Inflammatory macrophage treated with lipopolysaccharide for 4 hours (primary cell): ENCODE results near the gene PLRG1.

Source experiments
- DNase-seq: peaks from one replicate; pipeline ENCODE4 v3.0.0-alpha.2; 2020

Gene PLRG1

DNA sequence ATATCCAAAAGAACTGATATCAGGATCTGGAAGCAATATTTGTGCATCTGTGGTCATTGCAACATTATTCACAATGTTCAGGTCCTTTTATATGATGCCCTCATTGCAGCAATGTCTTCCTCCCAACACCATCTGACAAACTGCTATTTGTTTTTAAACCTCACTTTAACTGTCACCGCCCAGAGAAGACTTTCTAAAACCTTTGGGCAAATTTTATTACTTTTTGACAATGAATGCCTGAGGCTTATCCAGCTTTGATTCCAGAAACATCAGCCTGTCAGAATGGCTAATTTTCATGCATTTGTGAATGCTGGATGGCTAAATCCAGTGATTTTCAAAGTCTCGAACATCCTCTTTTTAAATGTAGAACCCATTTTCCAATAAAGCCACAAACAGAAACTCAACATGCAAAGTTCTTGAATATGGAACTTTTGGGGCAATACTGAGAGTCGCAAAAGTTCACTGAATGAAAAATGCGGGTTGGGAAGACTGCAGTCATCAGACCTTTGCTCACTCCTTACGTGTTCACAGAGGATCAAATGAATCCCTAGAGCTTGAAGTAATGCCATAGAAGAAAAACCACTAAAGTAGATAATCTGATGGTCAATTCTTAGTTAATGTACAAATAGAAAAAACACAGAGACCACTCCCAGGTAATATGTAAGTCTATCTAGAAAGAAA, 23.1 kb upstream of the PLRG1 start:
- DNase-seq = no peak

DNA sequence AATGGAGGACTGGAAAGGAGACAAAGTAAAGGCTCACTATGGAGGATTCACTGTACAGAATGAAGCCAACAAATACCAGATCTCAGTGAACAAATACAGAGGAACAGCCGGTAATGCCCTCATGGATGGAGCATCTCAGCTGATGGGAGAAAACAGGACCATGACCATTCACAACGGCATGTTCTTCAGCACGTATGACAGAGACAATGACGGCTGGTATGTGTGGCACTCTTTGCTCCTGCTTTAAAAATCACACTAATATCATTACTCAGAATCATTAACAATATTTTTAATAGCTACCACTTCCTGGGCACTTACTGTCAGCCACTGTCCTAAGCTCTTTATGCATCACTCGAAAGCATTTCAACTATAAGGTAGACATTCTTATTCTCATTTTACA, 19.4 kb upstream of the PLRG1 start:
- no peak for DNase-seq

DNA sequence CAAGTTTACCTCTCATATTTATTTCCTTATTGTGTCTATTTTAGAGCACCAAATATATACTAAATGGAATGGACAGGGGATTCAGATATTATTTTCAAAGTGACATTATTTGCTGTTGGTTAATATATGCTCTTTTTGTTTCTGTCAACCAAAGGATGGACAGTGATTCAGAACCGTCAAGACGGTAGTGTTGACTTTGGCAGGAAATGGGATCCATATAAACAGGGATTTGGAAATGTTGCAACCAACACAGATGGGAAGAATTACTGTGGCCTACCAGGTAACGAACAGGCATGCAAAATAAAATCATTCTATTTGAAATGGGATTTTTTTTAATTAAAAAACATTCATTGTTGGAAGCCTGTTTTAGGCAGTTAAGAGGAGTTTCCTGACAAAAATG, 18.8 kb upstream of the PLRG1 start:
- DNase-seq = no peak

DNA sequence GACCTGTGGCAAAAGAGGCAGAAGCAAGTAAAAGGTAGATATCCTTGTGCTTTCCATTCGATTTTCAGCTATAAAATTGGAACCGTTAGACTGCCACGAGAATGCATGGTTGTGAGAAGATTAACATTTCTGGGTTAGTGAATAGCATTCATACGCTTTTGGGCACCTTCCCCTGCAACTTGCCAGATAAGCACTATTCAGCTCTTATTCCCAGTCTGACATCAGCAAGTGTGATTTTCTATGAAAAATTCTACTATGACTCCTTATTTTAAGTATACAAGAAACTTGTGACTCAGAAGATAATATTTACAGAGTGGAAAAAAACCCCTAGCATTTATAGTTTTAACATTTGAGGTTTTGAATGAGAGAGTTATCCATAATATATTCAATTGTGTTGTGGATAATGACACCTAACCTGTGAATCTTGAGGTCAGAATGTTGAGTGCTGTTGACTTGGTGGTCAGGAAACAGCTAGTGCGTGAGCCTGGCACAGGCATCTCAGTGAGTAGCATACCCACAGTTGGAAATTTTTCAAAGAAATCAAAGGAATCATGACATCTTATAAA, 16.5 kb upstream of the PLRG1 start:
- DNase-seq = no peak

DNA sequence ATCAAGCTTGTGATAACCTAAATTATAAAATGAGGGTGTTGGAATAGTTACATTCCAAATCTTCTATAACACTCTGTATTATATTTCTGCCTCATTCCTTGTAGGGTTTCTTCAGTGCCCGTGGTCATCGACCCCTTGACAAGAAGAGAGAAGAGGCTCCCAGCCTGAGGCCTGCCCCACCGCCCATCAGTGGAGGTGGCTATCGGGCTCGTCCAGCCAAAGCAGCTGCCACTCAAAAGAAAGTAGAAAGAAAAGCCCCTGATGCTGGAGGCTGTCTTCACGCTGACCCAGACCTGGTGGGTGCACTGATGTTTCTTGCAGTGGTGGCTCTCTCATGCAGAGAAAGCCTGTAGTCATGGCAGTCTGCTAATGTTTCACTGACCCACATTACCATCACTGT, 15.5 kb upstream of the PLRG1 start:
- DNase-seq = no peak

DNA sequence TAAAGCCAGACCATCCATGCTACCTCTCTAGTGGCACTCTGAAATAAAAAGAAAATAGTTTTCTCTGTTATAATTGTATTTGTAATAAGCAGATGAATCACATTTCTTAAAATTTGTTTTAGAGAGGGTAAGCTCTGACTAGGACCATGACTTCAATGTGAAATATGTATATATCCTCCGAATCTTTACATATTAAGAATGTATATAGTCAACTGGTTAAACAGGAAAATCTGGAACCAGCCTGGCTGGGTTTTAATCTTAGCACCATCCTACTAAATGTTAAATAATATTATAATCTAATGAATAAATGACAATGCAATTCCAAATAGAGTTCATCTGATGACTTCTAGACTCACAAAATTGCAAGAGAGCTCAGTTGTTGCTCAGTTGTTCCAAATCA, 14.1 kb upstream of the PLRG1 start:
- no peak for DNase-seq

DNA sequence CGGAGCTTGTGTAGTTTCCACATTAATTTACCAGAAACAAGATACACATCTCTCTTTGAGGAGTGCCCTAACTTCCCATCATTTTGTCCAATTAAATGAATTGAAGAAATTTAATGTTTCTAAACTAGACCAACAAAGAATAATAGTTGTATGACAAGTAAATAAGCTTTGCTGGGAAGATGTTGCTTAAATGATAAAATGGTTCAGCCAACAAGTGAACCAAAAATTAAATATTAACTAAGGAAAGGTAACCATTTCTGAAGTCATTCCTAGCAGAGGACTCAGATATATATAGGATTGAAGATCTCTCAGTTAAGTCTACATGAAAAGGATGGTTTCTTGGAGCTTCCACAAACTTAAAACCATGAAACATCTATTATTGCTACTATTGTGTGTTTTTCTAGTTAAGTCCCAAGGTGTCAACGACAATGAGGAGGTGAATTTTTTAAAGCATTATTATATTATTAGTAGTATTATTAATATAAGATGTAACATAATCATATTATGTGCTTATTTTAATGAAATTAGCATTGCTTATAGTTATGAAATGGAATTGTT, 12.6 kb upstream of the PLRG1 start, which contains the start of gene FGB:
Gene FGB (plus strand): TSS at position 315 of the 558 bp plus-strand sequence. CDS start 8 bp downstream, at position 323.
- DNase-seq = no peak

DNA sequence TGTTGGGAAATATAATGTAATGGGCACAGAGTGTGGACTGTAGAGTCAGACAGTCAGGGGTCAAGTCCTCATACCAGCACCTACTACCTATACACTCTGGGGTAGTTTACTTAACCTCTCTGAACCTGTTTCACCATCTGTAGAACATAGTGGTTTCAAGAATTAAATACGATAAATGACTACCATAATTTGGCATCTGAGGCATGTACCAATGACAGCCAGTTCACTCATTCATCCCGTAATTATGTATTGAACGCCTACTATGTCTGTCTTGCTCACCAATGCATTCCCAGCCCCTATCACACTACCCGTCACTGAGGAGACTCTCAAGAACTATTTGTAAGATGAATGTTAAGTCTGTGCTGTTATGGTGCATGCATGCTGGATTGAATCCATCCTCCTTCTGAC, 10.6 kb upstream of the PLRG1 start:
- no peak for DNase-seq

DNA sequence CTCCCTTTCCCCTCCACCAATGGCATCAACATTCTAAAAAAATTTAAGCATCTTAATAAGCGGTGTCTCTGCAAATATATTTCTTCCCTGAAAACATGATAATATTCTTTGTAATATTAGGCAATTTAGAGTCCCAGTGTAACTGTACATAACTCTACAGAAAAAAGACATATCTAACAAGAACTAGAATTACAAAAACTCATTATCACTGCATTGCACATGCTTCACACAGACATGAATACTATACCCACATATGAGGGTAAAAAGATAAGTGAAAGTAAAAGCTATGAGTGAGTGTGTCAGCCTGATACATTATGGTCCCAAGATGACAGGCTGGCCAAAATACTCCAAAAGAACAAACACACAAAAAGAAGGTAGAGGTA, 10.2 kb upstream of the PLRG1 start:
- no peak for DNase-seq

DNA sequence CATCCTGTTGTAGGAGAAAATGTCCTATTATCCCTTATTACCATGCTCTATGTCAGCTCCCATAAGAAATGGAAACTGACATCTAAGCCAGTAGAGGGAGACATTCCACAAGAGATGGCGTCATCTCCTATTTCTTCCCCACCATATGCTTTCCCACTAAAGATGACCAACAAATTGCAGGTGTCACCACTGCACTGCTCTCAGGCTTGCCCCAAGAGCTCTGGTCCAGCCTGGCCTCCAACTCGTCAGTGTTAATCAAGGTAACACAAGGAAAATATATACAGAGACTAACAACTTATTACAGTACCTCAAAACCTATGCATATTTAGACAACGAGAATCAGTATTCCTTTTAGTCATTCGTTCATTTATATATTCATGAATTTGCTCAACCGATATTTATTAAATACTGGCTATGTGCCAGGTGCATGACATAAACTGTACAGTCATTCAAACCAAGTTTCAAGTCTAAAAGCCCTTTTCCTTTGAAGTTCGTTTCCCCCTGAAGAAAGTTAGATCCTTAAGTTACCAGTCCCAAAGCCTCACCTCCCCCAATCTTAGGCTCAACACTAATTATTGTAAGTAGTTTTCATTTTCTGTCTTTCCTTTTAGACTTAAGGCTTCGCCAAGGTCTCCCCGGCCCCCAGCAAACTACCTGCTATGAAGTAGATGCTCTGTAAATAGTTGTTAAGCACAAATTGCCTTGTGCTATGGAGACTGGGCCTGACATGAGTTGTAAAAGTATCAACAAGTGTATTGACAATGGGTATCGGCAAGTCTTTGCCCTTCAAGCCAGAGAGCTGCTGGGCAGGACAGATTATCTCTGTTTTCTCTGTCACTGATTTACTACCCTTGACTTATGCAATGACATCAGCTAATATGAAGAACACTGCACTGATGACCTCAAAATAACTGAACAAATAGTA, 9.6 kb upstream of the PLRG1 start:
- DNase-seq = peak; percentile 33

DNA sequence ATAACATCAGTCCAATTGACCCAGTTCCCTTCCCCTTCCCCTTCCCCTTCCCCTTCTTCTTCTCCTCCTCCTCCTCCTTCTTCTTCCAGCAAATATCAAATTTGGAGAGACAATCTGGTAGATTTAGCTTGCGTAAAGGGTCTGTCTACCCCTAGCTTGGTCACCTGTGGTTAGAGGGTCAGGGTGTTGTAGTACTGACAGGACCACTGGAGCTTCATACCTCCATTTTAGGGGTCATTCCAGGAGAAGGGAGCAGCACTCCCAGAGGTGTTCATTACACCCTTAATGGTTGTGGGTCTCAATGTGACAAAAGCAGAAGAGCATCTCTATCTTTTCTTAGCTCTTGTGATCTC, 8.9 kb upstream of the PLRG1 start:
- no peak for DNase-seq

DNA sequence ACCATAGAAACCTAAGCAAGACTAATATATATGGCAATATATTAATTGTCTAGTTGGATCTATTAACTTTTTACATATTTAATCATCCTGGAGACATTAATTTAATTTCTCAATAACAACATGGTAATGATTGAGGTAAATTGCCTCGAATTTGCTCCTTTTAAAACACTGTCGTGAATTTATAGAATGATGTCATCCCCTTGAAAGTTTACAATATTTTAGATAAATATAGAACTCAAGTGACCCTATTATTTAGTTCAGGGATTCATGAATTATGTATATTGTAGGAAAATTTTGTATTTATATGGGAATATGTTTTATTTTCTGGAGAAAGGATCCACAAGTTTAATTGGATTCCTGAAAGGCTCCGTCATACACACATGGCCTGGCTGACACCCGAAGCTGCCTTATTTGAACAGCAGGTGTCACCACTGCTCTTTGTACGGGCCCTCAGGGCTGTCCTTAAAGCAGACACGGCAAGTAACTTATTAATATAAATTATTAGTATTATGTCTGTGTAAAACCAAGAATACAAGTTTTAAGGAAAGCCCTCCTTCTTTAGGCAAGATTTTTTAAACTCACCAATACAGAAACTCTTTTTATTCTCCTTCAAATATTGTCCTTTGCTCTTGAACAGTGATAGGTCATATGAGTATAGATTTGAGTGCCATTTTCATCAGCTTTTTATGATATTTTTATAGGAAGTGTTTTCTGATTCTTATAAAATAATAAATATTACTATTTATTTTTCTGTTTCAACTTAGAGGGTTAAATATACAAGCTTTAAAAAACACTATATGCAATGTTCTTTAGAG, 1.9 kb upstream of the PLRG1 start:
- DNase-seq = peak; percentile 72

DNA sequence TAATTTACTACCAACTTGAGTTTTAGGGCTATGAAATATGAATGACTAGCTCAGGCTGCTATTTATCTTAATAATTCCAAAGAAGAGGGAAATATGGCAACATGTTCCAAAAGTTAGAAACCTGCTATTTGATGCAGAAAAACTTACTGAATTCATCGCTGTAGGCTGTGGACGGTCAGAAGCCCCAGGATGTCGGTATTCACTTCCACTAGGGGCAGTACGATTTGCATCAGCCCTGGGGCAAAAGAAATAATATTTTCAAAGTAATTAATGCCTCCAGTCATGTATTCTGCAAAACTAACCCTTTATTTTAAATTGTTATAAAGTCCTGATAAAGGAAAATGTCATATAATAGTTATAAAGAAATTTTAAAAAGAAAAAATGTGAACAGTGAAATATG, 4.5 kb downstream of the PLRG1 start:
- no peak for DNase-seq

DNA sequence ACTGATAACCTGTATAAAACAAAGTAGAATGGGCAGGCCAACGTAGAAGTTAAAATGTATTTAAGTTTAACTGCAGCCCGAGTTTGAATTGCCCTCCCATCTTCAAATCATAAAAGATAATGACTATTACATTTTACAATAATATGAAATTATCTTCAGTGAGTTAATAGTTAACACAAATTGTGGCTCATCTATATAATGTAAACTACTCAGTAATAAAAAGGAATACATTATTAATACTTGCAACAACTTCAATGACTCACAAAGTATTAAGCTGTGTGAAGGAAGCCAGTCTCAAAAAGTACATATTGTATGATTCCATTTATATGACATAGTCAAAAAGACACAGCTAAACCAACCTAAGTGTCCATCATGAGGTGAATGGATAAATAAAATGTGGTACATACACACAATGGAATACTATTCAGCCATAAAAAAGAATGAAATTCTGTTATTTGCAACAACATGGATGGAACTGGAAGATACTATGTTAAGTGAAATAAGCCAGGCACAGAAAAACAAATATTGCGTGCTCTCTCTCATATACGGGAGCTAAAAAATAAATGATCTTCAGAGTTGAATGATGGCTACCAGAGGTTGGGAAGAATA, 7.8 kb downstream of the PLRG1 start:
- no peak for DNase-seq

DNA sequence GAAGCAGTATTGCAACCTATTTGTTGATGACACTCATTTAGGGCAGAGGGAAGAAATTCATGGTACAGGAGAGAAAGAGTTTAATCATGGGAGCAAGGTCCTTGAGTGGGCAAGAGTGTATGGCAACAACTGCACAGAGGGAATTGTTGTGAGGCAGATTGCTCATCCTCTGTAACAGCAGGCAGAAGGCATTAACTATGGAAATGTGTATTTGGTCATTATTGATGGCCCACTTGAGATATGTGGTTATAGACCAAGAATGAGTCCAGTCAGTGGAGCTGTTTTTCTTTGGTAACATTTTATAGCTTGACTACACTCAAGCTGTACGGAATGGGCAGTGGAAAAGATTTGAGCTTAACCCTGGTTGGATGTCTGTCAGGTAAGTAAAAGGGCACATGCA, 15.9 kb downstream of the PLRG1 start:
- DNase-seq = no peak

DNA sequence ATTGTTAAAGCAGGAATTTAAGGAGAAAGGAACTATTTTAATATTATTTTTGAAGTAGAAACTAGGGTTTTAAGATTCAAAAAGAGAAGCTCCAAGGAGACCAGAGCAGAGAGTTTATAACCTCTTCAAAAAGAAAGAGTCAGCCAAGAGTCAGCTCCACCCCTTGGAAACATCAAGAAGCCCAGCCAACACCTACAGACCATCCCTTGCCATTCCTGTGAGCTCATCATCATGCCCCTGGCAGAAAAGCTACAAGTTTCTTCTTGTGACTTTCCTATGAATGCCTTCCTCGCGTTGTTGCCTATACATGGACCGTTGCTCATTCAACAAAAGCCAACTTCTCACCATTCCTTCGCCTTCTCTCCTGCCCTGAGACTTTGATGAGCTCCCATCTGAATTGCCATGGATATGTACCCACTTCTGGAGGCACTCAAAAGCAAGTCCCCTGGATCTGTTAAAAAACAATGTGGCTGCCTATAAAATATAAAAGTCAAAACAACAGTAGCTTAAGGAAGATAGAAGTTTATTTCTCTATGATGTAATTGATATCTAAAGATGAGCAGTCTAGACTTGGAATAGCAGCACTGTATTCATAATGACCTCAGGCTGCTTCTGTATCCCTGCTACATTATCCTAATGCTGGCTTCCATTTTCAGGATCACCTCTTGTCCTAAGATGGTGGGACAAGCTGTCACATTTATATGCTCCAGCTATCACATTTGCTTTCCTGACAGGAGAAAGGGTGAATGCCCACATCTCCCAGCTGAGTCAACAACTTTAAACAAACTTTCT, 20.3 kb downstream of the PLRG1 start:
- no peak for DNase-seq

DNA sequence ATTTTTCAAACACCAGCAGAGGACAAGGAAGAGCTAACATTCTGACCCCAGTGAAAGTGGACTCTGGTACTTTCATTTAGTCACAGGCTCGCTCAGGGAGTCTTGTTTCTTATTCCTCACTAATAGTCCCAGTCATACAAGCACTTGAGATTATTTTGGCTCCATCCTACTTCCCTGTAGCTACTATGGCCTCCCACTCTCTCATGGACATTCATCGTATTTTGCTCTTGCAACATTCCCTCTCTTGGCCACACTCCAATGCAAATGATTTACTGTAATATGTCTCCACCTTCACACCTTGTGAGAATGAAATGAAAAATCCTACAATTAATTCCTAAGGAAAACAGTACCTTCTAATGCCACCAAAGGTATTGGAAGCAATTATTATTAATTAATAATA, 21.3 kb downstream of the PLRG1 start:
- peak; percentile 10 for DNase-seq

DNA sequence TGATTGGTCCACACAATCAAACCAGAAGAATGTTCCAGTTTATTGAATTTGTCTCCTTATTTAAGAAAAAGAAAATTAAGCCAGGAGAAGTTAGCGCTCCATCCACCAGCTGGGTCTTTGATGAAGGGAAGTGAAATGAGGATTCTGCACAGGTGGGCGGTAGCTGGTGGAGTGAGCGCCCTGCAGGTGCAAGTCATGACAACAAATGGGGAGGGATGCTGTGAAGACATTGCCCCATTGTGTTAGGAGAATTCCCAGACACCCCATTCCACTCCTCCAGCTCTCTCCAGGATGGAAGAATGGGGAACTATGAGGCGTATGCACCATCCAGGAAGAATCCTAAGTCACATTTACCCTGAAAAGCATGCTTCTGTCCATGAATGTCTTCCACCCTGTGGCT, 22.9 kb downstream of the PLRG1 start:
- no peak for DNase-seq

DNA sequence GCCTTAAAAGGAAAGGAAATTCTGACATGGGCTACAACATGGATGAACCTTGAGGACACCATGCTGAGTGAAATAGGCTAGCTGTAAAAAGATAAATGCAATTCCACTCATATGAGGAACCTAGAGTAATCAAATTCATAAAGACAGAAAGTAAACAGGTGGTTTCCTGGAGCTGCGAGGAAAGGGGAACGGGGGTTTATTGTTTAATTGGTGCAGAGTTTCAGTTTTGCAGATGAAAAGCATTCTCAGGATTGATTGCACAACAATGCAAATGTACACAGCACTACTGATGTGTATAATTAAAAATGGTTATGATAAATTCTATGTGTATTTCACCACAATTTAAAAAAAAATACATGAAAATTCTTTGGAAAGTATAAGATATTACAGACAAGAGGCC, 24.0 kb downstream of the PLRG1 start:
- DNase-seq = no peak

DNA sequence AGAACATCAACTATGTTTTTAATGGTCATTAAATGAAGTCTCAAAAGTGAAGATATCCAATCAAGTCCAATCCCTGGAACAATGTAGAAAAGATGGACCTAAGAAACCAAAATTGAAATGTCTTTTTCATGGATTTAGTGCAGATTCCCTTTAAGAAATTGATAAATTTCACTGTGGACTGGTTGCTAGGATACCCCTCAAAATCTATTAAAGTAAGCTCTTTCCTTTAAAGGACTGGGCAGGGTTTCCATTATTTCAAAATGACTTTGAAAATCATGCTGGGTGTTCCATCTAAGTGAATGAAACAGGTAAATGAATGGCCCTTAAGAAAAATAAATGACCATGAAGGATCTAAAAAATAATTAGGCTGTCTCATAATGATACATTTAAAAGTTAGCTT, 28.6 kb downstream of the PLRG1 start:
- DNase-seq = no peak

DNA sequence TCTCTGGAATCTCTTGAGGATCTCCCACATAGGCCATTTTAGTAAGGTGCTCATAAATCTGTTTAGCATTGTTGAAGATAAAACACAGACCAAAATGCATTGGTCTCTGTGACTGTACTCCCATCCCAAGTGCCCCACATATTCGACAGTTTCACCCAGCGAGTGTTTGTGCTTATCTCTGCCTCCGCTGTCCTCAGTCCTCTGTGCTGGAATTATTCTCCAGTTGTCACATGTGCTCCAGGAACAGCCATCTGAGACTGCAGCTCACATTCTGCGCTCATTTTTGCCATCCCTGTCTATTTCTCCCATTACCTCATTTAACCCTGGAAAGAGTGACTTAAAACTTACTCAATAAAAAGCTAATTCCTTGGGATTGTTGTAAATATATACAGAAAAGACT, 31.0 kb downstream of the PLRG1 start:
- no peak for DNase-seq

DNA sequence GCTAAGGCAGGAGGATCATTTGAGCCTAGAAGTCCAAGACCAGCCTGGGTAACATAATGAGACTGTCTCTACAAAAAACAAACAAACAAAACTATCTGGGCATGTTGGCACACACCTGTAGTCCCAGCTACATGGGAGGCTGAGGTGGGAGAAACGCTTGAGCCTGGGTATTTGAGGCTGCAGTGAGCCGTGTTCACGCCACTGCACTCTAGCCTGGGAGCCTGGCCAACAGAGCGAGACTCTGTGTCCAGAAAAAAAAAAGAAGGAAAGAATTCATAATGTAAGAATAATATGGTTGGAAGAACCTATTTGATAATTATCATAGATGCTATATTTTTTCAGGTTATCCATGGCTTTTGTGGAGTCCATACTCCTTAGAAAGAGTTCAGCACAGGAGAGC, 32.6 kb downstream of the PLRG1 start:
- no peak for DNase-seq
